K562 (cell line): ENCODE measurements around the gene HS6ST1. TPM values are rescaled to one million over a fixed set of nuclear protein-coding genes. Genes with fewer than 3 reads are reported as not detected.

Experiments
- ATAC-seq: fragments of 200-7000 bp; cut with Tn5 transposase; 3 replicates; pipeline ENCODE4 v1.9.1; 2020; ENCODE audit warnings: moderate library complexity
- BruUV-seq: library from RNA; stranded (reverse); fragments of 400-500 nt; replicated peaks from 2 replicates; lab custom pipeline; 2021; lab: Mats Ljungman, UMichigan
- CTCF ChIA-PET: fragments of 300-600 bp; formaldehyde crosslinking; extraction: SDS; loops from one replicate; lab custom pipeline; 2021; ENCODE audit warnings: low intra/inter-chr PET ratio; lab: Yijun Ruan, JAX
- POLR2A ChIA-PET: fragments of 300-600, 350-650 bp; sonication (Branson Sonifier 250); formaldehyde crosslinking; extraction: SDS; loops from one replicate; lab custom pipeline; 2021; ENCODE audit warnings: antibody characterized with exemption, inconsistent platforms; lab: Yijun Ruan, JAX
- DNase-seq, 4 experiments: peaks; one replicate each; pipeline versions ENCODE4 v3.0.0 to v3.0.0-alpha.2; 2011 to 2018; ENCODE audit warnings: low spot score in 3 of 4, mixed read lengths in 3 of 4; ENCODE audit errors: extremely low read depth in 1 of 4
- FAIRE-seq: peaks from 2 replicates; lab custom pipeline; 2011; peaks lifted over from hg19 to GRCh38; lab: Jason Lieb, UNC
- H2AFZ ChIP-seq: 2 replicates; pipeline ENCODE4 v1.6.0; 2011; ENCODE audit warnings: low read depth, low read length, control low read depth, inconsistent platforms
- H3K27ac ChIP-seq: fragments of 200-600 bp; 3 replicates; pipeline ENCODE4 v1.8.0; 2011; ENCODE audit warnings: low read depth, mild to moderate bottlenecking, control low read depth, inconsistent platforms, low read length, moderate library complexity, mixed read lengths; ENCODE audit errors: extremely low read depth
- H3K27me3 ChIP-seq, 2 experiments: fragments of 300-600 bp in 1 of 2; 2 replicates in 1 of 2; 3 replicates in 1 of 2; pipeline versions ENCODE4 v1.6.0 to v1.8.0; 2011; ENCODE audit warnings: inconsistent platforms in 2 of 2, low read length in 2 of 2, mild to moderate bottlenecking in 1 of 2, mixed read lengths in 1 of 2, moderate library complexity in 1 of 2; ENCODE audit not compliant: control insufficient read depth in 2 of 2, insufficient read depth in 2 of 2
- H3K36me3 ChIP-seq: fragments of 300-600 bp; 3 replicates; pipeline ENCODE4 v1.8.0; 2011; ENCODE audit warnings: mild to moderate bottlenecking, low read length, inconsistent platforms; ENCODE audit not compliant: control insufficient read depth, insufficient read depth
- H3K4me1 ChIP-seq, 2 experiments: fragments of 200-600 bp in 1 of 2; replicated peaks in 1 of 2; 2 replicates in 1 of 2; 3 replicates in 1 of 2; pipeline versions ENCODE4 v1.5.1 to v1.8.0; 2011; ENCODE audit warnings: inconsistent platforms in 2 of 2, low read length in 2 of 2, mild to moderate bottlenecking in 1 of 2, mixed read lengths in 1 of 2, moderate library complexity in 1 of 2; ENCODE audit not compliant: control insufficient read depth in 2 of 2, insufficient read depth in 2 of 2
- H3K4me2 ChIP-seq: 2 replicates; pipeline ENCODE4 v1.6.1; 2011; ENCODE audit warnings: low read length, control low read depth, inconsistent platforms, mixed read lengths; ENCODE audit not compliant: insufficient read depth
- H3K4me3 ChIP-seq: fragments of 200-600 bp; sonication (generic), shearing (Covaris generic); 2 replicates; pipeline ENCODE4 v1.5.1; 2016; ENCODE audit warnings: control low read depth, inconsistent platforms
- H3K79me2 ChIP-seq: fragments of 200-600 bp; 3 replicates; pipeline ENCODE4 v1.8.0; 2011; ENCODE audit warnings: low read length, inconsistent platforms; ENCODE audit not compliant: control insufficient read depth, insufficient read depth
- H3K9ac ChIP-seq, 2 experiments: 2 replicates each; pipeline versions ENCODE4 v1.6.0 to v1.6.1; 2011; ENCODE audit warnings: low read depth in 2 of 2, low read length in 2 of 2, control low read depth in 1 of 2, inconsistent platforms in 1 of 2, mild to moderate bottlenecking in 1 of 2, mixed read lengths in 1 of 2; ENCODE audit not compliant: insufficient read depth in 1 of 2
- H3K9me1 ChIP-seq: one replicate; pipeline ENCODE4 v1.6.0; 2011; ENCODE audit warnings: inconsistent platforms, mild to moderate bottlenecking, low read length, moderate library complexity; ENCODE audit not compliant: control insufficient read depth, insufficient read depth
- H3K9me3 ChIP-seq: replicated peaks from 2 replicates; pipeline ENCODE4 v1.5.1; 2011; ENCODE audit warnings: low read depth, low read length, inconsistent platforms; ENCODE audit not compliant: control insufficient read depth, insufficient read depth
- H4K20me1 ChIP-seq: replicated peaks from 2 replicates; pipeline ENCODE4 v1.6.1; 2011; ENCODE audit warnings: low read length, inconsistent platforms, mixed read lengths; ENCODE audit not compliant: control insufficient read depth, insufficient read depth
- RBM25 ChIP-seq: fragments of 200-400 bp; formaldehyde crosslinking; IDR thresholded peaks from 2 replicates; pipeline ENCODE4 v1.6.1; 2018; ENCODE audit warnings: low read length, low read depth, moderate library complexity; ENCODE audit not compliant: severe bottlenecking
- SRSF3 ChIP-seq: fragments of 200-400 bp; formaldehyde crosslinking; IDR thresholded peaks from 2 replicates; pipeline ENCODE4 v1.6.1; 2016; ENCODE audit warnings: mild to moderate bottlenecking, low read length, moderate library complexity; ENCODE audit not compliant: insufficient read depth
- TCF7 ChIP-seq: sonication (generic); IDR thresholded peaks from 2 replicates; pipeline ENCODE4 v1.6.1; 2016; ENCODE audit warnings: antibody characterized with exemption, borderline replicate concordance
- ZFP36 ChIP-seq: fragments of 150-350 bp; IDR thresholded peaks from 2 replicates; pipeline ENCODE4 v1.6.1; 2018; ENCODE audit warnings: low read length, low read depth; ENCODE audit not compliant: partially characterized antibody
- ZNF143 ChIP-seq: sonication (generic); formaldehyde crosslinking; IDR thresholded peaks from 2 replicates; pipeline ENCODE4 v1.9.0; 2022; ENCODE audit warnings: mild to moderate bottlenecking, missing genetic modification reagents
- WGBS: fragments of 100-300 bp; shearing (Covaris generic); methylation state at CpG from one replicate; pipeline ENCODE4 v1.1.6; 2016; ENCODE audit warnings: low coverage, mixed read lengths; ENCODE audit not compliant: insufficient coverage; ENCODE audit errors: missing lambda C conversion rate; 5-methylcytosine and 5-hydroxymethylcytosine counted together
- in situ Hi-C: fragments of 300-500 bp; cut with MboI; formaldehyde crosslinking; loops from 4 replicates; pipeline ENCODE4 v1.15.0; 2018; ENCODE audit warnings: inconsistent platforms, mixed read lengths
- intact Hi-C: fragments of 100-400 bp; cut with micrococcal nuclease; formaldehyde crosslinking; loops from 2 replicates; pipeline ENCODE4 v1.14.2; 2022
- polyA plus RNA-seq, 8 experiments: library from polyadenylated mRNA; depleted of rRNA in 4 of 8; stranded (reverse) in 5 of 8; unstranded in 3 of 8; fragments of >200 nt; fragmentation: Nextera tagmentation in 2 of 8; fragmentation: Illumina TruSeq in 1 of 8; extraction: Ambion mirVana in 2 of 8; extraction: Trizol in 1 of 8; gene quantifications; 2 replicates each; pipeline versions ENCODE4 v1.2.1 to v1.2.3, GENCODE V29; 2011 to 2014; ENCODE audit warnings: inconsistent platforms in 1 of 8, missing spikeins in 1 of 8
- total RNA-seq, 7 experiments: library from RNA; depleted of rRNA in 6 of 7; stranded (reverse); fragments of >200 nt in 6 of 7; fragmentation: Illumina TruSeq in 2 of 7; extraction: Trizol in 2 of 7; gene quantifications; 2 replicates each; pipeline versions ENCODE4 v1.2.1 to v1.2.3, GENCODE V29; 2011 to 2021; ENCODE audit warnings: low replicate concordance in 1 of 7
- TF ChIP-seq, protein P1 (sequence below): fragments of 250-450 bp; sonication (Bioruptor Pico); IDR thresholded peaks from 2 replicates; pipeline ENCODE4 v1.8.0; 2021; ENCODE audit warnings: borderline replicate concordance, mild to moderate bottlenecking, moderate library complexity; ENCODE audit not compliant: poor library complexity, severe bottlenecking
- TF ChIP-seq, protein P2 (sequence below), 3 experiments: fragments of 200-800 bp in 1 of 3; sonication (Bioruptor generic) in 1 of 3; sonication (generic) in 1 of 3; formaldehyde crosslinking in 1 of 3; IDR thresholded peaks; 2 replicates each; pipeline versions ENCODE4 v1.6.1 to v1.8.0; 2016 to 2022; ENCODE audit warnings: mild to moderate bottlenecking in 2 of 3, missing compliant biosample characterization in 2 of 3, missing genetic modification characterization in 2 of 3, missing genetic modification reagents in 1 of 3
- TF ChIP-seq, protein P3 (sequence below): fragments of 250-450 bp; sonication (Bioruptor Pico); IDR thresholded peaks from 2 replicates; pipeline ENCODE4 v1.6.1; 2021; ENCODE audit warnings: mild to moderate bottlenecking
- TF ChIP-seq, protein P4 (sequence below): fragments of 200-800 bp; sonication (Bioruptor generic); IDR thresholded peaks from 2 replicates; pipeline ENCODE4 v1.6.1; 2016; ENCODE audit warnings: missing genetic modification characterization, missing compliant biosample characterization

HS6ST1 gene
- total and polyA plus RNA-seq, 9 of the 15 experiments (the other 6 are each of a cell fraction or from before 2014, with no cell fraction given): 0.06 to 7.4 (median 3.8) TPM

DNA sequence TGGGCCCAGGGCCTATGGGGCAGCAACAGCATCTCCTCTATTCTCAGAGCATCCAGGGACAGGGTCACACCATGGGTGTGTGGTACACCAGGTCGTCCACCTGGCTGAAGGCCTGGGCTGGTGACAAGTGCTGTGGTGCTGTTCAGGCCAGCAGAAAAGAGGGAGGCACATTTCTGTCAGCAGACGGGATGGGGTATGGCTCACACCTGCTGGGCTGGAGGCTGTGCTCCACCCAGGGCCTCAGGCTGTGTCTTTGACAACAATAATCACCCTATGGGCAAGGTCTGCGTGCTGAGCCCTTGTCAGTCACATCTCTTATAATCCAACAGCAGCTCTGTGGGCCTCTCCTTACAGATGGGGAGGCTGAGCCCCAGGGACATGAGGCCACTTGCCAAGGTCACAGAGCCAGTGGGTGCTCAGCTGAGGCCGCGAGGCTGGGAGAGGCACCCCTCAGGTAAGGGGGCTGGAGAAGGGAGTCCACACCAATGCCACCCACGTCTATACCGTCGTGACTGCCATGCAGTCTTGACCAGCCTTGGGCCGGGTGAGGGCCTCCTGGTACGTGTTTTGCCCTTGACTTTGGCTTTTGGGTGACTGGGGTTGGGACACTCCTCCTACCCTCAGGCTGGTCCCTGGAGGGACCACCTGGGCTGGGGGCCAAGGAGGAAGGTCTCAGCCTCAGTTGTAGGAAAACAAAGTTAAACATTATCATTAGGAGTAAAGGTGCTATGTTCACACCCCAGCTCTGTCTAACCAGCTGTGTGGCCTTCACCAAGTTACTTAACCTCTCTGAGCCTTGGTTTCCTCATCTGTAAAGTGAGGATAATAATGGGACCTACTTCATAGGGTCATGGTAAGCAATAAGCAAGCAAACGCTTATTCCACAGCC lies 5.6 kb upstream of the HS6ST1 start (continued):
- TF ChIP-seq, protein P1, sequence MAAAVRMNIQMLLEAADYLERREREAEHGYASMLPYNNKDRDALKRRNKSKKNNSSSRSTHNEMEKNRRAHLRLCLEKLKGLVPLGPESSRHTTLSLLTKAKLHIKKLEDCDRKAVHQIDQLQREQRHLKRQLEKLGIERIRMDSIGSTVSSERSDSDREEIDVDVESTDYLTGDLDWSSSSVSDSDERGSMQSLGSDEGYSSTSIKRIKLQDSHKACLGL (CRISPR knock-in tag): no peak
- TF ChIP-seq ZFP36 (peak; percentile 81), RBM25 (peak; percentile 84)
- TF ChIP-seq, protein P2, sequence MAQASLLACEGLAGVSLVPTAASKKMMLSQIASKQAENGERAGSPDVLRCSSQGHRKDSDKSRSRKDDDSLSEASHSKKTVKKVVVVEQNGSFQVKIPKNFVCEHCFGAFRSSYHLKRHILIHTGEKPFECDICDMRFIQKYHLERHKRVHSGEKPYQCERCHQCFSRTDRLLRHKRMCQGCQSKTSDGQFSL (CRISPR knock-in tag; IDR thresholded peaks at IDR 0.05): no peak
- TF ChIP-seq, protein P2 (tag; IDR thresholded peaks at IDR 0.05): no peak

DNA sequence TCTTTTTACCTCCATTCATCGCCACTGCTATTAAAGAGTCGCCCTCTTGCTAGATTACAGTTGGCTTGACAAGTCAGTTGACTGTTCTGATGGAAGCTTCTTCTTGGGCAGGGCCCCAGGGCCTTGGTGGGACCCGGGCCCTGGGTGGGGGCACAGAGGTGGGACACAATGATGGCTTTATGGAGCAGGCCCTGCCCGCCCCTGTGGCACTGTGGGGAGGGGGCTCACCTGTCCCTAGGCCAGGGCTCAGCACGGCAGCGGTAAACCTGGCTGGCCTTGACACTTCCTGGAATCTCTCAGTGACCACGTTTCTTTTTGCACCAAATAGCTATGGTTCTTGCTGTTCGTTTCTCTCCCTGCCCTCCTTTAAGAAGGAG lies 4.9 kb upstream of the HS6ST1 start:
- H3K9ac ChIP-seq: peak overlapping the region in 1 of 2 experiments; percentile 58; a peak in 1 of 4 replicates
- H3K27me3 ChIP-seq: peaks cover 0 to 28% of the 10 kb centered on the region in 2 experiments; a peak in 3 of 5 replicates
- in situ Hi-C loops: no loop called here
- no peak overlapping the region for H3K4me3 ChIP-seq
- WGBS: 28% methylated on average over 7 of the region's 8 CpGs
- CTCF ChIA-PET: no interaction called here
- TF ChIP-seq, protein P3, sequence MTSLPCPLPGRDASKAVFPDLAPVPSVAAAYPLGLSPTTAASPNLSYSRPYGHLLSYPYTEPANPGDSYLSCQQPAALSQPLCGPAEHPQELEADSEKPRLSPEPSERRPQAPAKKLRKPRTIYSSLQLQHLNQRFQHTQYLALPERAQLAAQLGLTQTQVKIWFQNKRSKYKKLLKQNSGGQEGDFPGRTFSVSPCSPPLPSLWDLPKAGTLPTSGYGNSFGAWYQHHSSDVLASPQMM: no peak
- TF ChIP-seq TCF7 (no peak), ZNF143 (CRISPR knock-in tag) (no peak), SRSF3 (no peak)
- TF ChIP-seq, protein P4, sequence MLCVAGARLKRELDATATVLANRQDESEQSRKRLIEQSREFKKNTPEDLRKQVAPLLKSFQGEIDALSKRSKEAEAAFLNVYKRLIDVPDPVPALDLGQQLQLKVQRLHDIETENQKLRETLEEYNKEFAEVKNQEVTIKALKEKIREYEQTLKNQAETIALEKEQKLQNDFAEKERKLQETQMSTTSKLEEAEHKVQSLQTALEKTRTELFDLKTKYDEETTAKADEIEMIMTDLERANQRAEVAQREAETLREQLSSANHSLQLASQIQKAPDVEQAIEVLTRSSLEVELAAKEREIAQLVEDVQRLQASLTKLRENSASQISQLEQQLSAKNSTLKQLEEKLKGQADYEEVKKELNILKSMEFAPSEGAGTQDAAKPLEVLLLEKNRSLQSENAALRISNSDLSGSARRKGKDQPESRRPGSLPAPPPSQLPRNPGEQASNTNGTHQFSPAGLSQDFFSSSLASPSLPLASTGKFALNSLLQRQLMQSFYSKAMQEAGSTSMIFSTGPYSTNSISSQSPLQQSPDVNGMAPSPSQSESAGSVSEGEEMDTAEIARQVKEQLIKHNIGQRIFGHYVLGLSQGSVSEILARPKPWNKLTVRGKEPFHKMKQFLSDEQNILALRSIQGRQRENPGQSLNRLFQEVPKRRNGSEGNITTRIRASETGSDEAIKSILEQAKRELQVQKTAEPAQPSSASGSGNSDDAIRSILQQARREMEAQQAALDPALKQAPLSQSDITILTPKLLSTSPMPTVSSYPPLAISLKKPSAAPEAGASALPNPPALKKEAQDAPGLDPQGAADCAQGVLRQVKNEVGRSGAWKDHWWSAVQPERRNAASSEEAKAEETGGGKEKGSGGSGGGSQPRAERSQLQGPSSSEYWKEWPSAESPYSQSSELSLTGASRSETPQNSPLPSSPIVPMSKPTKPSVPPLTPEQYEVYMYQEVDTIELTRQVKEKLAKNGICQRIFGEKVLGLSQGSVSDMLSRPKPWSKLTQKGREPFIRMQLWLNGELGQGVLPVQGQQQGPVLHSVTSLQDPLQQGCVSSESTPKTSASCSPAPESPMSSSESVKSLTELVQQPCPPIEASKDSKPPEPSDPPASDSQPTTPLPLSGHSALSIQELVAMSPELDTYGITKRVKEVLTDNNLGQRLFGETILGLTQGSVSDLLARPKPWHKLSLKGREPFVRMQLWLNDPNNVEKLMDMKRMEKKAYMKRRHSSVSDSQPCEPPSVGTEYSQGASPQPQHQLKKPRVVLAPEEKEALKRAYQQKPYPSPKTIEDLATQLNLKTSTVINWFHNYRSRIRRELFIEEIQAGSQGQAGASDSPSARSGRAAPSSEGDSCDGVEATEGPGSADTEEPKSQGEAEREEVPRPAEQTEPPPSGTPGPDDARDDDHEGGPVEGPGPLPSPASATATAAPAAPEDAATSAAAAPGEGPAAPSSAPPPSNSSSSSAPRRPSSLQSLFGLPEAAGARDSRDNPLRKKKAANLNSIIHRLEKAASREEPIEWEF: no peak
- DNase-seq (no peak), ATAC-seq (no peak), FAIRE-seq (no peak)
- intact Hi-C loops: loop anchor here (10.0 kb wide), 1 partner anchor 161 kb away; no protein-coding TSS in a partner anchor
- H3K9me1 ChIP-seq: no peaks in the 10 kb centered on the region
- H3K79me2 ChIP-seq: no peaks in the 10 kb centered on the region
- POLR2A ChIA-PET: interaction anchor here (1.3 kb wide), 1 partner anchor 14 kb away, joined by 4 read pairs; no protein-coding TSS in a partner anchor
- H4K20me1 ChIP-seq: 0 out of 2 replicates have a peak, but pooled peaks cover 2% of the 10 kb centered on the region
- no peaks in the 10 kb centered on the region for H3K36me3 ChIP-seq
- H3K4me2 ChIP-seq: no peak overlapping the region
- H3K27ac ChIP-seq: no peak overlapping the region
- BruUV-seq: no TSS peak
- H2AFZ ChIP-seq: no peak overlapping the region
- peaks cover 2 to 53% of the 10 kb centered on the region in 2 experiments; a peak in 3 of 5 replicates for H3K4me1 ChIP-seq
- H3K9me3 ChIP-seq: no peaks in the 10 kb centered on the region
